HG03095 (cell line): ENCODE measurements around the gene EVC2.
"Not testable (repeated sequence)": the region's sequence is repeated elsewhere in the genome, so short reads cannot be mapped to it uniquely, and the experiment has no call there.

Experiments used
- ATAC-seq: cut with Tn5 transposase; IDR thresholded peaks from one replicate; pipeline ENCODE4 v1.9.1; 2021; ENCODE audit warnings: moderate library complexity; ENCODE audit not compliant: unreplicated experiment

The EVC2 gene

GRCh38 chr4:5632066-5632440 lies 76.3 kb downstream of the EVC2 start:
- ATAC-seq = no peak

DNA sequence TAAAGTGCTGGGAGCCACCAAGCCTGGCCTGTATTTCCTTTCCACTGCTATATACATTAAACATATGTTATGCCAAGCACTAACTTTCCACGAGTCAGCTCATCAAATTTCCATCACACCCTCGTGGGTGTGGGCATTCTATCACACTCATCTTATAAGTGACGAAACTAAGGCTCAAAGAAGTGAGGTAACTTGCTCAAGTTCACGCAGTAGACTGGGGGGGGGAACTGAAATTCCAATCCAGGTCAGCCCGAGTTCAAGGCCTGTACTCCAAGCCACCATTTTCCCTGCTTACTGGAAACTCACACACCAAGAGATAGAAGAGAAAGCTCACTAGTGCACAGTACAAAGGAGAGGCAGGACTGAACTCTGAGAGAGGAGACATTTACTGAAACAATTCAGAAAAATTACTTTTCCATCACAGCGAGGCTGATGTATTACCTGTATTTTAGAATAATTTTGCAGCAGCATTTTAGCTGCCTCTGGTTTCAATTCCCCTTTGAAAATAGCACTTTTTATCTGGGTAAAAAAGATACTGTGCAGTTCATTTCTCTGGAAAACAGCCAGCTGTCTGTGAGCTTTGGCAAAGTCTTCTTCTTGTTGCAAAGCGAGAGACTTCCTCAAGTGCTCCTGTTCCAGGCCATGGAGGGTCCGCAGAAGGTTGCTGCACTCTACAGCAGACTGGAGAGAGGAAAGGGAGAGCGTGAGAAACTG lies 76.8 kb downstream of the EVC2 start:
- ATAC-seq = no peak

- ATAC-seq = no peak
Observed at GRCh38 chr4:5630762-5631161, 77.6 kb downstream of the EVC2 start.

DNA sequence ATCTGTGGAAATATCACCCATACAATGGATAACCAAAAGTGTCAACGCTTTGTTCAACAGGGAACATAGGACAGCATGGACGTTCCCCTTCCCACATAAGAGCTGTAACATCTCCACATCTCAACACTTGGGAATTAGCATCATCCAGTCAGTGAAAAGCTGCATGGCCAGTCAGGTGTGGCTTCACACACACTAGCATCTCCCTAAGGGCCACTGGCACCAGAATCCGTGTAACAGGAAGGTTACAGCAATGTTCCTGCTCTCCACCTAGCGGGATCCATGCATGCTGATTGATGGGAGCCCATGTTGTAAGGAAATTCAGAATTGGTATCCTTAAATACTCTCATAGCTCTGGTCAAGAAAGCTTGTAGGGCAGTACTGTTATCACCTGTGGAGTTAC lies 78.8 kb downstream of the EVC2 start:
- ATAC-seq = no peak

- ATAC-seq = no peak
Observed at GRCh38 chr4:5626913-5627312, 81.4 kb downstream of the EVC2 start.

DNA sequence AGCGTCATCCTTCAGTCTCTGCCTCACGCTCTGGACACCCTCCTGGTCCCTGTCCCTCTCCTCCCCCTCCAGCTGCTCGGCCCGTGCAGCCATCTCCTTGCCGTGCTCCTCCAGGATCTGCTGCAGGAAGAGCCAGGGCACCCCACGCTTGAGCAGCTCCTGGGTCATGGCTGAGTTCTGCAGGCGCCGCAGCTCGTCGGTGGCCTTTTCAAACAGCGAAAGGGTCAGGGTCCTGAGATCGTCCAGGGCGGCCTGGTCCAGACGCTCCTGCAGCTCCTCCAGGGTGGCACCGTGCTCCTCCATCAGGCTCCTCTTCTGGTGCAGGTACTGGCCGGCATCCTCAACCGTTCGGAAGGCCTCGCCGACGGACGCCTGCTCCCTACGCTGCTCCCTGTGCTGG lies 85.8 kb downstream of the EVC2 start:
- no peak for ATAC-seq

DNA sequence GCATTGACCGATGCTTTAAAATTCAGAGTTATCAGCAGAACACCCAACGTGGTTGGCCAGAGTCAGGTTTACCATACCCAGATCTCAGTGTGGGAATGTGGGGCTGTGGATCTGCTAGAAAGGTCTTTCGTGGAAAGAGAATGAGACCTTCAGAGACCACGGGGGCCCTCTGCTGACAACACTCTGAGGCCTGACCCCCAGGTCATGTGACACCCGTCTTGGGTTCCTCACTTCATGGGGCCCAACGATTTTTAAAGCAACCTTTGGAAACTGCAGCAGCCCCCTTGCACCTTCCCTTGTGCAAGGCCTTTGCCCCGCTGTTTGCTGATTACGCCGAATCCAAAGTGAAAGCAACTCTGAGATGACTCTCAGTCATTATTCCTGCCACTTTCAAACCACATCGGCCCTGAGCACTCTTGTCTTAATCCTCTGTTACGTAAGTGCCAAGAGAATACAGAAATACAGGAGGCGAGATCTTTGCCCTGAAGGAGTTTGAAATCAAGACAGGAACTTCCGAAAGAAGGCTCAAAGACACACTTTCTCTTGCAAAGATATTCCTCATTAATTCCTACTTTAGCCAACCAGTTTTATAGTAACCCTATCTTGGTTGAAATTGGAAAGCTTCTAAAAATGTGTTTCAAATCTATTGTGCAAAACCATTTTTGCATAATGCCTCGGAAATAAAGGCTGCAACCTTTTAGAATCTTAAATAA lies 88.3 kb downstream of the EVC2 start:
- no peak for ATAC-seq

DNA sequence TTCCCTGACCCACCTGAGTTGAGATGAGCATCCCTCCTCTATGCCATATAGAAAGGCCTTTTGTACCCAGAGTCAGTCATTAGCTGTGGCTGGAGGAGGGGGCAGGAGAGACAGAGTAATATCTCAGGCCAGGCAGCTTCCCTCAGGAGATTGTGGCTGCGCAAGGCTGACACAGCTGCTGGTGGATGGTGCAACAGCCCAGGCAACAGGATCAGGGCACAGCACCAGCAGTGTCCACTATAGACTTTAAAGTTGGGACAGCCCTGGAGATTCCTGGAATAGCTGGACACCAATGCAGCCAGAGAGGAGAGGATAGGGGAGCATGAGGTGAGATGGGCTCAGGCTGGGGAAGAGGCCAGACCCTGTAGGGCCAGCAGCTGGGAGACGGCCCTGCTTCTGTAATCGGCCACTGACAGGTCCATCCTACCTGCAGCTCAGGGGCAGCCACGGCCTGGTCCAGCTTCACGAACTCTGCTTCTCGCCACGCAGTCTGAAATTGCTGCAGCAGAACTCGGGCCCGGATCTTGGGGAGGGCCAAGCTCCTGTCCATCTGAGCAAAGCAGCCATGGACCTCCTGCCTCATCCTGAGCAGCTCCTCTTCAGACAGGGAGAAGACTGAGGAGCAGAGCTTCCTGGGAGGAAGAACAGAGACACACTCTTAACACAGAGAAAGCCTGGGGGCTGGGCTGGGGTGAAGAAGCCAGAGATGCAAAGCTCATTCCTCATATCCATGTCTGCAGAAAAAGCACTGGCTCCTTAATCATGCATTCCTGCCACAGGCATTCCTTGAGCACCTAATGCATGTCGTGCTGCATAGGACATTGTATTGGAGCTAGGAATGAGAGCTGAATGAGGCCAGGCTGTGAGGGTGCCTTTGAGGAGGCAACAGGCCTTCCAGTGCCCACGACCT lies 90.1 kb downstream of the EVC2 start:
- no peak for ATAC-seq

GRCh38 chr4:5616331-5616950 lies 91.9 kb downstream of the EVC2 start:
- no peak for ATAC-seq

DNA sequence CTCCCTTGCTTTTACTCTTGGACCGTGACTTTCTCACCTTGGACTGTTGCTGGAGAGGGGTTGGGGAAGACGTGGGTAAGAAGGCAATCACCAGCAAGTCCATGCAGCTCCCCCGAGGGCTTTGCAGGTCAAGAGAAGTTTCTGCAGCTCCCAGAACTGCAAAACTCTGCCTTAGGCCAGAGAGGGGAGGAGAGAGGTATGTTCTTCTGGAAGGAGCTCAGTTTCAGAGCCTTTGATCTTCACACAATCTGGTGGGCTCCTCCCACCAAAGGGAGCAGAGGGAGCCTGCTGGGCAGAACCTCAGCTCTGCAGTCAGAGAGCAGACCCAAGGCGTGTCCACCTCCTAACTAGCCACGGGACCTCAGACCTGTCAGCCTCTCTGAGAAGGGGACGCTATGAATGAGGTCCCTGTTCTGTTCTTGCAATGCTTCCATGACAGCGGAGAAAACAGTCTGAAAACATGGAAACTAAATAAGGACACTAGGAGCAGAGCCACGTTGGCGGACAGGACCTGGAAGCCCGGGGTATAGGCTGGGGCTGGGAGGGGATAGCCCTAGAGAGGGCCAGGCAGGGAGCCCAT lies 92.8 kb downstream of the EVC2 start:
- no peak for ATAC-seq

GRCh38 chr4:5611750-5612149 lies 96.6 kb downstream of the EVC2 start:
- no peak for ATAC-seq

DNA sequence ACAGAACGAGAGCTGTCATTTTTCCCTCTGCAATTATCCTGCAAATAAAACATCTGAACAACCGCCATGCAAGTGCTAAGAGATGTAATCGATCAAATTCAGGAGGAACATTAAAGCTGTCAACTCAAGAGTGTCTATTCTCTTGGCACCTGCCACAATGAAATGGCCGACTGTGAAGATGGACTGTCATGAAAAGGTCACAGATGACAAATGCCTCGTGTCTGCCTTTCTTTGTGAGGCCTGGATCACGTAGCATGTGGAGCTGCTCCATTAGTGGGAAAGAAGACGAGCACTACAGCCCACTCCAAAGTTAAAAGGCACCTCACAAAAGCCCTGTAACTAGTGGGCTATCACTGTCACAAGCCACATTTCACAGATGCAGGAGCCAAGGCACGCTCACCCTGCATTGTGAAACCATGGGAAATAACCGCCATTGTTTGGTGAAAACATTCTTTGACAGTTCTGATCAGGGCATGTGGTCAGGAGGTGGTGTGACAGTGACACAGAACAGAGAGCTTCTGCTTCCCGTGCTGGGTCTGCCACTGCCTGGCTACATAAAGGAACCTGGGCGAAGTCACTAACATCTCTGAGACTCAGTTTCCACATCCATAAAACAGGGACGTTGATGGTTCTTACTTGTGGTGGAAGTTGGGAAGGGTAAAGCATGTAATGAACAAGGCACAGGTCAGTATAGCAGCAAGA lies 98.9 kb downstream of the EVC2 start:
- ATAC-seq = no peak

DNA sequence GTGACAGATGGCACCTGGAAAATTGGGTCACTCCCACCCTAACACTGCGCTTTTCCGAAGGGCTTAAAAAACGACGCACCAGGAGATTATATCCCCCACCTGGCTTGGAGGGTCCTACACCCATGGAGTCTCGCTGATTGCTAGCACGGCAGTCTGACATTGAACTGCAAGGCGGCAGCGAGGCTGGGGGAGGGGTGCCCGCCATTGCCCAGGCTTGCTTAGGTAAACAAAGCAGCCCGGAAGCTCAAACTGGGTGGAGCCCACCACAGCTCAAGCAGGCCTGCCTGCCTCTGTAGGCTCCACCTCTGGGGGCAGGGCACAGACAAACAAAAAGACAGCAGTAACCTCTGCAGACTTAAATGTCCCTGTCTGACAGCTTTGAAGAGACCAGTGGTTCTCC lies 114.5 kb downstream of the EVC2 start:
- ATAC-seq = not testable (repeated sequence)

GRCh38 chr4:5592272-5592671 lies 116.1 kb downstream of the EVC2 start:
- ATAC-seq = no peak

- ATAC-seq = no peak
Observed at GRCh38 chr4:5589495-5589894, 118.9 kb downstream of the EVC2 start.

DNA sequence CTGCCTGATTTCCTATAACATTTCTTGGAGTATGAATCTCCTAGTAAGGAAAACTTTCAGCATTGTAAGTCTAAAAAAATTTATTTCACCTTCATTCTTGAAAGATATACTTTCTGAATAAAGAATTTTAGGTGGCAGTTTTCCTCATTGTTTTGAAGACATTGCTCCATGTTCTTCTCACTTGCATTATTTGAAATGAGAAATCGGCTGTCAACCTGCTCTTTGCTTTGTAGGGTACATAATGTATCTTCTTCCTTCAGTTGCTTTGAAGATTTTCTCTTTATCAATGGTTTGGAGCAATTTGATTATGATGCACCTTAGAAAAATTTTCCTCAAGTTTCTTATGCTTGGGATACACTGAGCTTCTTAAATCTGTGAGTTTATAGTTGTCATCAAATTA lies 120.3 kb downstream of the EVC2 start:
- no peak for ATAC-seq

DNA sequence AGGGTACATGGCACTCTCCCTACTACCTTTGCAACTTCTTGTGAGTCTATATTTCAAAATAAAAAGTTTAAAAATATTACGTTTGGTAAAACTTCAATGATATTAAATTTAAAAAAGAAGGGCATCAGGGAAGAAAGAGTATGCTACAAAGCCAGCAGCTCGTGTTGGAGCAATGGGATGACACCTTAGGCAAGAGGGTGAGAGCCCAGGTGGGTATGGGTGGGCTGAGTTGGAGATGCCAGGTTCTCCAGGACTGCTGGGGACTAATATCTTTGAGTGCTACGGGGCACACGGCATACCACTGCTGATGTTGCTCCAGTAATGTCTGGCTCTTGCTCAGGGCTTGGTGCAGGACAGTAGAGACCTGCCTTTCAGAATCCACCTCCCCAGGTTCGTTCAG lies 132.4 kb downstream of the EVC2 start:
- ATAC-seq = no peak

DNA sequence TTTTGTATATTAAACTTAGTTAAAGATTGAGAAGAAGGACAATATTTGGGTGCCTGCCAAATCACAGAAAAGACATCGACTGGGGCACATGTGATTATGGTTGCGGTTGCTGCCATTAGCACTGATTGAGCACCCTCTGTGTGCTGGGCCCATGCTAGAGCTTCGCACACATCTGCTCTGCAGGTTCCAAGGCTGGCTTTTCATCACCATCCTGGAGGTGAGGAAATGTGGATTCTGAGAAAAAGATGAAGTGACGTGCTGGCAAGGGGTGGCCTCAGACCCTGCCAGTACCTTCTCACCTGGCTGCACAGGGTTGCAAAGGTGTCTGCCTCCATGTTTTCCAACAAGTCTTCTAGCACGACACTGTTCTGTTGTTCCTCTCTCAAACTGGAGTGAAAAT lies 134.0 kb downstream of the EVC2 start:
- ATAC-seq = no peak

GRCh38 chr4:5573965-5574364 lies 134.4 kb downstream of the EVC2 start:
- ATAC-seq = no peak

DNA sequence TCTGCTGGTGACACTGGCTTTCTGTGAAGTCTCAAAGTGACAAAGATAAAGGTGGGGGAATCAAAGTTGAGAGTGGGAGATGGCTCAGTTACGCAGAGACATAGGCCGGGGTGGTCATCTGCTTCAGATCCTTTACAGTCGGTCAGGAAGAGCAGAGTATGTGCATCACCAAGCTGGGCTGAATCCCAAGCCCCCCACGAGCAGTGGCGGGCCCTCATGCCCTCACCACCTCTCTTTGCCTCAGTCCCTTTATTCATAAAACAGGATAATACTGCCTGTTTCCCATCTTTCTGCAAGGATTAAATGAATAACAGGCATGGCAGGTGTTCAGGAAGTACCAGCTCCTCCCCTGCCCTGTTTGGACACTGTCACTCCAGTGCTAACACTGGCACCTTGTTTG lies 135.6 kb downstream of the EVC2 start:
- ATAC-seq = no peak
